ENCODE measurements around the gene SAXO2. TPM values are rescaled to one million over a fixed set of nuclear protein-coding genes. Genes with fewer than 3 reads are reported as not detected.
"Not testable (repeated sequence)": the region's sequence is repeated elsewhere in the genome, so short reads cannot be mapped to it uniquely, and the experiment has no call there.

SAXO2 gene
- total and polyA plus RNA-seq, 11 donors: 0.32 to 3.6 (median 2.1) TPM; not detected in 1

GRCh38 chr15:82307714-82308081 lies 45.1 kb downstream of the SAXO2 start:
- 79 to 87% (median 87%) methylated on average over 5 to 8 of the region's 8 CpGs for WGBS, 4 donors
- no peak for DNase-seq
- no peaks in the 10 kb centered on the region for H3K27me3 ChIP-seq
- no peak overlapping the region for H3K4me3 ChIP-seq
- intact Hi-C loops (cut with DNase I): no loop called here
- H3K36me3 ChIP-seq: no peaks in the 10 kb centered on the region
- TF ChIP-seq CTCF (IDR thresholded peaks at IDR 0.05) (no peak), POLR2A (IDR thresholded peaks at IDR 0.05) (no peak)
- no peaks in the 10 kb centered on the region for H3K4me1 ChIP-seq
- ATAC-seq: no peak
- peaks cover 0 to 9% (median 0%) of the 10 kb centered on the region in 12 donors for H3K9me3 ChIP-seq
- H3K27ac ChIP-seq: no peak overlapping the region

- no peaks in the 10 kb centered on the region for H3K27me3 ChIP-seq
- no peak for ATAC-seq
- intact Hi-C loops (cut with DNase I): no loop called here
Observed at GRCh38 chr15:82309802-82310201, 47.2 kb downstream of the SAXO2 start.

GRCh38 chr15:82311321-82311720 lies 48.7 kb downstream of the SAXO2 start:
- H3K27ac ChIP-seq; H3K4me3 ChIP-seq; H3K4me1 ChIP-seq; H3K36me3 ChIP-seq; intact Hi-C loops (cut with DNase I); H3K27me3 ChIP-seq; DNase-seq; H3K9me3 ChIP-seq; ATAC-seq: not testable (repeated sequence)
- WGBS, 4 donors: 79 to 85% (median 80%) methylated on average over 4 to 5 of the region's 5 CpGs

More at GRCh38 chr15:82309802-82310201, 47.2 kb downstream of the SAXO2 start:
- TF ChIP-seq CTCF (IDR thresholded peaks at IDR 0.05) (no peak), POLR2A (IDR thresholded peaks at IDR 0.05) (no peak)
- no peak for DNase-seq
- Histone ChIP-seq H3K9me3 (peaks cover 0 to 9% (median 0%) of the 10 kb centered on the region in 12 donors), H3K4me1 (no peaks in the 10 kb centered on the region), H3K36me3 (no peaks in the 10 kb centered on the region), H3K27ac (no peak overlapping the region), H3K4me3 (no peak overlapping the region)
- 87 to 95% (median 92%) methylated on average over 2 of the region's 2 CpGs for WGBS, 4 donors

GRCh38 chr15:82312586-82313349 lies 50.1 kb downstream of the SAXO2 start:
- no peak for TF ChIP-seq POLR2A (IDR thresholded peaks at IDR 0.05)
- no peaks in the 10 kb centered on the region for H3K36me3 ChIP-seq
- DNase-seq: no peak
- H3K9me3 ChIP-seq: peaks cover 0 to 9% (median 0%) of the 10 kb centered on the region in 12 donors
- WGBS, 4 donors: 53 to 67% (median 65%) methylated on average over 7 to 8 of the region's 8 CpGs
- ATAC-seq: no peak
- peaks cover 0 to 10% (median 0%) of the 10 kb centered on the region in 12 donors for H3K4me1 ChIP-seq
- intact Hi-C loops (cut with DNase I): no loop called here
- H3K4me3 ChIP-seq: no peak overlapping the region
- no peaks in the 10 kb centered on the region for H3K27me3 ChIP-seq
- no peak overlapping the region for H3K27ac ChIP-seq

- DNase-seq (peak in 1 of 5 donors; percentile 10), ATAC-seq (no peak)
Observed at GRCh38 chr15:82313446-82313845, 50.8 kb downstream of the SAXO2 start.

GRCh38 chr15:82313951-82314768 lies 51.5 kb downstream of the SAXO2 start:
- DNase-seq: peak in 2 of 5 donors; percentile 5 to 57
- H3K27me3 ChIP-seq; H3K27ac ChIP-seq; H3K9me3 ChIP-seq; H3K36me3 ChIP-seq; H3K4me1 ChIP-seq; H3K4me3 ChIP-seq; intact Hi-C loops (cut with DNase I); ATAC-seq: not testable (repeated sequence)
- WGBS, 4 donors: 83 to 90% (median 85%) methylated on average over 7 to 21 of the region's 21 CpGs

More at GRCh38 chr15:82313446-82313845, 50.8 kb downstream of the SAXO2 start:
- H3K27ac ChIP-seq: no peak overlapping the region
- H3K9me3 ChIP-seq: peaks cover 0 to 9% (median 0%) of the 10 kb centered on the region in 12 donors
- WGBS, 4 donors: 89 to 100% (median 97%) methylated on average over 1 to 2 of the region's 2 CpGs
- no peak overlapping the region for H3K4me3 ChIP-seq
- TF ChIP-seq POLR2A (IDR thresholded peaks at IDR 0.05) (no peak), CTCF (IDR thresholded peaks at IDR 0.05) (no peak)
- H3K27me3 ChIP-seq: no peaks in the 10 kb centered on the region
- no peaks in the 10 kb centered on the region for H3K36me3 ChIP-seq
- H3K4me1 ChIP-seq: peaks cover 0 to 10% (median 0%) of the 10 kb centered on the region in 12 donors
- intact Hi-C loops (cut with DNase I): no loop called here

Measured in heart left ventricle (tissue), 16 donors.